ENCODE results near the gene MLIP. TPM values are rescaled to one million over a fixed set of nuclear protein-coding genes. Genes with fewer than 3 reads are reported as not detected.

The MLIP gene
- total and polyA plus RNA-seq, 2 of the 13 experiments (the other 11 are each of a cell fraction or from before 2014, with no cell fraction given), result 0.08 to 0.33 TPM

- BruUV-seq (replicated peaks), result no TSS peak
- POLR2A ChIA-PET, result no interaction called here
- no peak for DNase-seq (ENCODE audit: low spot score)
- Histone ChIP-seq H3K79me2 (ENCODE audit: insufficient read depth, low read length) (no peaks in the 10 kb centered on the region), H4K20me1 (ENCODE audit: insufficient read depth, low read length) (no peaks in the 10 kb centered on the region), H3K36me3 (replicated peaks in 1 of 2; ENCODE audit: control insufficient read depth in 1 of 2, insufficient read depth in 2 of 2, low read length in 2 of 2) (no peaks in the 10 kb centered on the region), H2AFZ (ENCODE audit: low read length) (no peak overlapping the region), H3K9me3 (ENCODE audit: low read length) (no peaks in the 10 kb centered on the region), H3K4me1 (ENCODE audit: insufficient read depth, low read length) (peaks cover 24% of the 10 kb centered on the region), H3K9ac (ENCODE audit: insufficient read depth, low read depth, low read length) (no peak overlapping the region), H3K4me3 (replicated peaks in 1 of 3; ENCODE audit: insufficient read depth in 1 of 3, low read depth in 2 of 3, low read length in 3 of 3) (no peak overlapping the region), H3K27ac (ENCODE audit: extremely low read length, insufficient read depth, low read length) (no peak overlapping the region), H3K27me3 (ENCODE audit: control insufficient read depth in 1 of 2, insufficient read depth in 2 of 2, low read length in 2 of 2) (no peaks in the 10 kb centered on the region), H3K4me2 (ENCODE audit: low read depth, low read length) (no peak overlapping the region)
- TF ChIP-seq SNAPC4 (CRISPR knock-in tag; IDR thresholded peaks at IDR 0.05) (no peak), ZNF761 (CRISPR knock-in tag; conservative IDR thresholded peaks at IDR 0.05) (no peak), HMG20B (CRISPR knock-in tag; conservative IDR thresholded peaks at IDR 0.05) (no peak), SYNCRIP (IDR thresholded peaks at IDR 0.05; ENCODE audit: insufficient read depth, low read depth, low read length) (no peak), MIXL1 (CRISPR knock-in tag; IDR thresholded peaks at IDR 0.05) (no peak), ZMYM2 (CRISPR knock-in tag; IDR thresholded peaks at IDR 0.05) (no peak), CBX2 (IDR thresholded peaks at IDR 0.05; ENCODE audit: low read depth, low read length) (no peak), CBX2 (CRISPR knock-in tag; IDR thresholded peaks at IDR 0.05; ENCODE audit: low read depth) (no peak)
- FAIRE-seq, result no peak
- WGBS (ENCODE audit: low lambda C conversion rate), result 88% methylated on average over 2 of the region's 2 CpGs
- in situ Hi-C loops (cut with HindIII; ENCODE audit: extremely low pct_ligation_motif_present, low pct_unique_long_range_greater_than_20kb) (no loop called here), intact Hi-C loops (cut with micrococcal nuclease; ENCODE audit: unreplicated experiment) (loop anchor here (5.0 kb wide), 2 partner anchors 72 to 107 kb away; no protein-coding TSS in a partner anchor)
- ATAC-seq, result no peak
- CTCF ChIA-PET (ENCODE audit: low intra/inter-chr PET ratio, low total read pairs), result no interaction called here
These were observed 23.7 kb downstream of the MLIP start for GRCh38 chr6:54134935-54135334.
